GM18505 (cell line): ENCODE measurements around the gene EIF4E2.

Source experiments
- ATAC-seq: cut with Tn5 transposase; IDR thresholded peaks from one replicate; pipeline ENCODE4 v1.9.1; 2021; ENCODE audit not compliant: unreplicated experiment
- POLR2A ChIP-seq: IDR thresholded peaks from 4 replicates; pipeline ENCODE4 v1.6.1; 2011; ENCODE audit warnings: borderline replicate concordance; ENCODE audit not compliant: insufficient read depth, insufficient read length; ENCODE audit errors: extremely low read depth

EIF4E2 gene

GRCh38 chr2:232535761-232536530, 14.5 kb upstream of the EIF4E2 start:
- TF ChIP-seq POLR2A, result no peak
- ATAC-seq, result no peak

GRCh38 chr2:232537079-232537478, 13.4 kb upstream of the EIF4E2 start:
- TF ChIP-seq POLR2A, result no peak
- no peak for ATAC-seq

- no peak for ATAC-seq
- no peak for TF ChIP-seq POLR2A
These were observed 13.0 kb upstream of the EIF4E2 start for GRCh38 chr2:232537499-232537898.

- no peak for ATAC-seq
- TF ChIP-seq POLR2A, result no peak
These were observed 11.8 kb upstream of the EIF4E2 start for GRCh38 chr2:232538671-232539070.

- no peak for TF ChIP-seq POLR2A
- ATAC-seq, result no peak
These were observed 10.9 kb upstream of the EIF4E2 start, which contains the start of gene CHRNG for GRCh38 chr2:232539298-232540231. TSS of gene CHRNG (plus strand) at chr2:232539692. CDS start at chr2:232539748, 56 bp downstream.

- ATAC-seq, result no peak
- no peak for TF ChIP-seq POLR2A
These were observed 9.9 kb upstream of the EIF4E2 start for GRCh38 chr2:232540441-232541041.

GRCh38 chr2:232541195-232541960, 9.1 kb upstream of the EIF4E2 start:
- ATAC-seq, result no peak
- no peak for TF ChIP-seq POLR2A

GRCh38 chr2:232541961-232542714, 8.4 kb upstream of the EIF4E2 start:
- no peak for TF ChIP-seq POLR2A
- no peak for ATAC-seq

- ATAC-seq, result no peak
- TF ChIP-seq POLR2A, result no peak
These were observed 7.6 kb upstream of the EIF4E2 start for GRCh38 chr2:232542715-232543467.

- no peak for TF ChIP-seq POLR2A
- ATAC-seq, result no peak
These were observed 7.0 kb upstream of the EIF4E2 start for GRCh38 chr2:232543491-232543890.

- no peak for TF ChIP-seq POLR2A
- ATAC-seq, result no peak
These were observed 6.4 kb upstream of the EIF4E2 start for GRCh38 chr2:232543928-232544631.

- no peak for TF ChIP-seq POLR2A
- no peak for ATAC-seq
These were observed 5.8 kb upstream of the EIF4E2 start for GRCh38 chr2:232544674-232545073.
